Stimulated activated CD4-positive, alpha-beta T cell treated with anti-CD3 and anti-CD28 coated beads, Interleukin-4, amount 100 ng/mL, for 4 hours (primary cell): ENCODE measurements around the gene ZNF674.
"Not testable (repeated sequence)": the region's sequence is repeated elsewhere in the genome, so short reads cannot be mapped to it uniquely, and the experiment has no call there.

ENCODE experiments used
- DNase-seq, 2 experiments: peaks; one replicate each; pipeline ENCODE4 v3.0.0-alpha.2; 2020

ZNF674 gene

GRCh38 chrX:46569621-46570020 lies 24.4 kb upstream of the ZNF674 start:
- no peak for DNase-seq

DNA sequence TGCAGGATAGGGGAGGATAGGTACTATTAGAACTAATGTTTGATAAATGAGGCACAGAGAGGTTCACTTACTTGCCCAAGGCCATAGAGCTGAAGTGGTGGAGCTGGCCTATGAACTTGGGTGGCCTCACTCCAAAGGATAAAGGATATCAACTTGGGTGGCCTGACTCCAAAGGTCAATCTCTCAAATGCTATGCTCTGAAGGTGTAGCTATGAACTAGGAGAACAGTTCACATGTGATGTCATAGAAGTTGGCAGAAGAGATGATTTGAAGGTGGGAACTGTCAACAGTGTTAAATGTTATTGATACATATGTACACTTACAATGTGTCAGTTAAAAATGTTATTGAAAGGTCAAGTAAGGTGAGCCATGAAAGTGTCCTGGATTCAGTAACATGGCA lies 22.2 kb upstream of the ZNF674 start:
- no peak for DNase-seq

DNA sequence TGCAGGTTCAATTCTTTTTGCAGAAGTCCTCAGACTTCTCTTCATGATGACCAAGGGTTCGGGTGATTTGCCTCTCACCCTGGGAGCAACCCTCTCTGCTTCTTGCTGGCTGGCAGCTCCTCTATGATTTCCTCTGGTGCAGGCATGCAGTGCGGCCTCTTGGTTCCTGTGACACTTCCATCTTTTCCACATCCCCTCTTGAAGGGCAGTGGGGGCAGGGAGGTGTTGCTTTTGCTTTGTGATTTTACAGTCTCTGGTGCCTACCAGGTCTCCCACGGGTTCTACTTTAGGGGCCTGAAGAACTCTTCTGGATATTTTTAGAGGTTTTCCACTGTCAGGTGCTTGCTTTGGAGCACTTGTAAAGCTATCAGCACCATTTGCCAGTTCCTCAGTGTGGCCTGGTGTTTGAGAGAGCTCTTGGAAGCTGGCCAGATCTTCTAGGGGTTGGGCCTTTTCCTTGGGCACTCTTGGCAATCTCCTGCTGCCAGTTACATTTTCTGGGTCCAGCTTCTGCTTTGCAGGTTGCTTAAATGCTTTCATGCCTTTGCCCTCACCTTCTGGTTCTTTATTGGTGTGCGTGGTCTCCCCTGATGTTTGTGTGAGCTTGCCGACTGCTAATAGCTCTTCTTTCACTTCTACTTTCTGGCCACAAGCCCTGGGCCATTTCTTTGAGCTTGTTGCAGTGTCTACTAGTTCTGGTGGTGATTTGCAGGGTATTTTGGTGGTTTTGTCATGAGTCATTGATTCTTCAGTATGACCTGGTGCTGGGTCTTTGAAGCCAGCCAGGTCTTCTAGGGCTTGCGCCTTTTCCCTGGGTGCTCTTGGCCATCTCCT lies 16.8 kb upstream of the ZNF674 start:
- DNase-seq, result no peak

DNA sequence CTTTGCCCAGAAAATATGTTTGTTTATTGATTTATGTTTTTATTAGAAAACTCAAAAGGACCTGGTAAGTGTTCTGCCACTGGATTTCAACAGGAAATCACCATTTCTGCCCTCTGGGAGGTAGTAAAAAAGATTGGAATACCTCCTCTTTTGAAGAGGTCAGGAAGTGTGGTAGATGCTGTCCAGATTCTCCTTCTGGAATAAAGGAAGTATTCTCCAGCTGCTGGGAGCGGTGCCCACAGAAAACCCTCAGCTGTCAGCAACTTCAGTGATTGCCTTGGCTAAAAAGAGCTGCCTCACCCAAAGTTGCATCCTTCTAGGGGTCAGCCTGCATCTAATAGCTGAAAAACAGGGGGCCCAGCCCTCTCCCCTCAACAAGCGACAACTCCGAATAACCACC lies 13.8 kb upstream of the ZNF674 start:
- DNase-seq, result no peak

GRCh38 chrX:46554942-46555341 lies 9.7 kb upstream of the ZNF674 start:
- no peak for DNase-seq

- DNase-seq, result no peak
These were observed 8.7 kb upstream of the ZNF674 start for GRCh38 chrX:46553935-46554334.

GRCh38 chrX:46551494-46552128 lies 6.4 kb upstream of the ZNF674 start:
- no peak for DNase-seq

DNA sequence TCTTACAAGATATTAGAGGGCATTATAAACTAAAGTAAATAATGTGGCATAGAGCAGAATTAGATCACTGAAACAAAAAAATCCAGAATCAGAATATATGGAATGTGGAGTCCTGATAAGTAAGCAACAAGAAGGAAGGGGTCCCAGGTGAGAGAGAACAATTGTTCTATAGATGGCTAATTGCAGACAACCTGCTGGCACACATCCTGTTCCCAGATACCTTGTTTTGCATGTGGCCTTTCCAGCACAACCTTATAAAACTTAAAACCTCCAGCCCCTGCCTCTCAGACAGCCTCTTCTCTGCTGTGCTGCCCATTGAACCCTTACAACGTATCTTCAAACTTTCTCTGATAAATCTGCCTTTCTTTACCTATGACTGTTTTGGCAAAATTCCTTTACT lies 4.7 kb upstream of the ZNF674 start:
- DNase-seq, result no peak

GRCh38 chrX:46547857-46548256 lies 2.6 kb upstream of the ZNF674 start:
- DNase-seq, result no peak

GRCh38 chrX:46544527-46544926 lies 694 bp downstream of the ZNF674 start:
- DNase-seq, result not testable (repeated sequence)

DNA sequence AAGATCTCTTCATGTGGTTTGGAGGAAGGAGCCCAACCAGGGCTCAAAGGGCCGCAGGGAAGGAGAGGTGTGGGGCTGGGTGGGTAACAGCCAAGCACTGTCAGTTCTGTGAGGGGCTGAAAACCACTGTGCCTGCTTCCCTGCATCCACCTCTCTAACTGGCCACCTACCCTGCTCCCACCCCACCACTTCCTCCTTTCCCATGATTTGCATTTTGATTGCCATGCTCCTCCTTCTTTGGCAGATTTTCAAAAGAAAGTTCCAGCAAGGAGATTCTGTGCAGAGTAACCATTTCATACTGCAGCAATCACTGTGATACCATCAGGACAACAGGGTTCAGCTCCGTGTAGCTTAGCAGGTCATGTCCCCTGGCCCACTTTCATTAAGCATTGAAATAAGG lies 1.8 kb downstream of the ZNF674 start:
- no peak for DNase-seq

GRCh38 chrX:46531442-46531841 lies 13.8 kb downstream of the ZNF674 start:
- no peak for DNase-seq

DNA sequence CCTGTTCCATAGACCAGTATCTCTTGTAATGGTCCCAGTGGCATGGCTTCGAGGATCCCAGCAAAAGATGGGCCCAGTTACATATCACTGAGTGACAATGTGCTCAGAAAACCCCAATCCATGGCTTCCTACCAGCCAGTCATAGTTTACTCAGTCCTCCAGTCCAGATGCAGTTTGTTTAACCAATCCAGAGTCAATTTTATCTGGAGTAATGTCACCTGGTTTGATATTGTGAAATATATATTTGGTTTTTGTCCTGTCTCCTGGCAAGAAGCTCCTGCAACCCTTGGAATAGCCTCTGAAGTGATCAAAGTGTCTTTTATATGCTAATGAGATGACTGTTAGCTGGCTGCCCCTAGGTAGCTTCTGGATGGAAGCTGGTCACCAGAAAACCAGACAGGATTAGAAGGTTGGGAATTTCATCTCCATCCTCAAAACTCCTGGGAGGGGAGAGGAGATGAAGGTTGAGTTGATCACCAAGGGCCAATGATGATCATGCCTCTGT lies 14.8 kb downstream of the ZNF674 start:
- not testable (repeated sequence) for DNase-seq

- not testable (repeated sequence) for DNase-seq
These were observed 15.3 kb downstream of the ZNF674 start for GRCh38 chrX:46529740-46530403.

GRCh38 chrX:46528640-46529039 lies 16.6 kb downstream of the ZNF674 start:
- not testable (repeated sequence) for DNase-seq

GRCh38 chrX:46506076-46506475 lies 39.1 kb downstream of the ZNF674 start:
- DNase-seq, result no peak

DNA sequence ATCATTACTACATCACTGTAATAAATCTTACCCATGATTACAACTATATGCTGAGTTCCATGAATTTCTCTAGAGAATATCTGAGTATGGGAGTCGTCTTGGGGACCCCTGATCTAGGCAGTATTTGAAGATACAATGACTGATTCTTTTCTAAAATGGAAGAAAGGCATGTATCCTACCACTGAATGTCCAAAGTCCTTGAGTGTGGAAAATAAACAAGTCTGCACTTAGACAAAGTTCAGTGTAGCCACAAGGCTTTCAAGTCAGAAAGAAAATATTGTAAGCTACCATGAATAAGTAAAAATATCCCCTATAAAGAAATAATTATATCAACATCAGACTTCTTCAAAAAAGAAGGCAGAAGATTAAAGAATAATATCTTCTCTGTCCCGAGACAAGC lies 42.4 kb downstream of the ZNF674 start:
- DNase-seq, result no peak

DNA sequence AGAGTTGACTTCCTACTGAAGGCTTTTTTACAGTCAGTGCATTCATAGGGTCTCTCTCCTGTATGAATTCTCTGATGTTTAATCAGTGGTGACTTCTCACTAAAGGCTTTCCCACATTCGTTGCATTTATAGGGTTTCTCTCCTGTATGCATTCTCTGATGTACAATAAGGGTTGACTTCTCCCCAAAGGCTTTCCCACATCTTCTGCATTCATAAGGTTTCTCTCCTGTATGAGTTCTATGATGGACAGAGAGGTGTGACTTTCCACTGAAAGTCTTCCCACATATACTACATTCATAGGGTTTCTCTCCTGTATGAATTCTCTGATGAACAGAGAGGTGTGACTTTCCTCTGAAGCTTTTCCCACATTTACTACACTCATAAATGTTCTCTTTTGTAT lies 45.2 kb downstream of the ZNF674 start:
- DNase-seq, result no peak

DNA sequence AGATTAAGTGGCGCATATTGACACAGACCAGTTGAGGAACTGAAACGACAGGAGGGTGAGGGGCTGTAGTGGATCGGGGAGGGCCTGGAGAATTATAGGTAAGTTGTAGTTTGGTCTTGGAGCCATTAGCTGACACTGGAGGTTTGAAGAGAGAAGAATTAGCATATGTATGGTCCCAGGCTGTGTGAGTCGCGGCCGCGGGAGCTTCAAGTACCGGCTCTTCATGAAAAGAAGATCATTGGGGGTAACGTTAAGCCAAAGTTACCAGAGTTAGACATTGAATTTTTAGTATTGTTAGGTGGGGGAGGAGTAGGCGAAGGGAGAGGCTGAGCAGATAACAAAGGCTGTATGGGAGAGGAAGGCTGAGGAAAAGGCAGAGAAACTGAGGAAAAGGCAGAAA lies 56.5 kb downstream of the ZNF674 start:
- DNase-seq, result no peak

- no peak for DNase-seq
These were observed 59.3 kb downstream of the ZNF674 start for GRCh38 chrX:46485897-46486296.

- DNase-seq, result not testable (repeated sequence)
These were observed 66.6 kb downstream of the ZNF674 start for GRCh38 chrX:46478634-46479033.

DNA sequence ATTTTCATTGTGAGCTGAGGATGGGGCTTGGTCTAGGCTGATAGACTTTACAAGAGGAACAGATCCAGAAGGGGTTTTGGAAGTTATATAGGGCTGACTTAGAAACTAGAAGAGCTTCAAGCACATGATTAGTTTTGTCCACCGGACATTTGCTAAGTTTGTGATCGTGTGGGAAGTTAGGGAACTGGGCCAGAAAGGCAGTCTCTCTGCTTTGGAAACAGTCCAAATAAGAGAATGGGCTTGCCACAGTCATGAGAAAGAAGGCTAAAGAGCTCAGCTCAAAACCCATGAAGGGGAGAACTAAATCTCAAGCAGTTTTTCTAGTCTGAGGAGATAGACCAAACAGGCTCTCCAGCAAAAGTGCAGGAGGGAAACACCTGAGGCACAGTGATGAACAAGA lies 67.8 kb downstream of the ZNF674 start:
- no peak for DNase-seq

- no peak for DNase-seq
These were observed 80.0 kb downstream of the ZNF674 start for GRCh38 chrX:46465203-46465602.

DNA sequence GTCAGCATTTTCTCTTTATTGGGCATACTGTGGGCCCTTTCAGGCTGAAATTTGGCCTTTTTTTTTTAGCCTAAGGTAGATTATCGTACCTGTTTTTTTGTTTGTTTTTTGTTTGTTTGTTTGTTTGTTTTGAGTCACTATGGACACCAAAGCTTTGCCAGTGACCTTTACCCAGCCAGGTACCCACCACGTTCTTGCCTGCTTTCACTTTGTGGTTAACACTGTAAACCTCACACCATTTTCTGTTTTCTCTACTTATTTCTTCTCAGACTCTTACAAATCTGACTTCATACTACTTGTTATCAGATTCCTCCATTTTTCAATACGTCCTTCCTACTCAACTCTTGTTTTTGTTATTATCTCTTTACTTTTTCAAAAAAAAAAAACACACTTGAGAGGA lies 81.5 kb downstream of the ZNF674 start:
- no peak for DNase-seq
